Stomach (tissue), 4 donors: ENCODE data around the gene SLC35D2.

Experiments used
- POLR2AphosphoS5 ChIP-seq, 3 donors: sonication (generic); formaldehyde crosslinking; IDR thresholded peaks; one replicate each; pipeline ENCODE4 v1.6.1; 2016; ENCODE audit warnings: antibody characterized with exemption in 3 of 3
- TF ChIP-seq, protein P1 (sequence below), 7 experiments: fragments of 450-650 bp in 4 of 7; fragments of 200-600 bp in 3 of 7; sonication (generic) in 3 of 7; IDR thresholded peaks; one replicate each; pipeline ENCODE4 v1.5.1; 2016 to 2019; ENCODE audit warnings: antibody characterized with exemption in 7 of 7, control low read depth in 2 of 7, mild to moderate bottlenecking in 1 of 7

DNA sequence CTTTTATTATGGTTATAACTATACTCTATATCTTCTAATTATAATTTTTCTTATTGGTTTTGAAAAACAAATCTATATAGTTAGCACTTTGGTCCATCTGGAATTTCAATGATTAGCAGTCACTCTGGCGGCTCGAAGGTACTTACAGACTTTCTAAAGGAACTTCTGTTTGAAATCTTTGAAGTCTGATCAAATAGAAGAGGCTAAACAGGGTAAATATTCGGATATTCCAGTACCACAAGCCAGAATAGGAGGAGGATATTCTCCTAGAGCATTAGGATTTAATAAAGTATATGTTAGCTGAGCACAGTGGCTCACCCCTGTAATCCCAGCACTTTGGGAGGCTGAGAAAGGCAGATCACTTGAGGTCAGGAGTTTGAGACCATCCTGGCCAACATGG is 42.8 kb downstream of the SLC35D2 start:
- TF ChIP-seq, protein P1, sequence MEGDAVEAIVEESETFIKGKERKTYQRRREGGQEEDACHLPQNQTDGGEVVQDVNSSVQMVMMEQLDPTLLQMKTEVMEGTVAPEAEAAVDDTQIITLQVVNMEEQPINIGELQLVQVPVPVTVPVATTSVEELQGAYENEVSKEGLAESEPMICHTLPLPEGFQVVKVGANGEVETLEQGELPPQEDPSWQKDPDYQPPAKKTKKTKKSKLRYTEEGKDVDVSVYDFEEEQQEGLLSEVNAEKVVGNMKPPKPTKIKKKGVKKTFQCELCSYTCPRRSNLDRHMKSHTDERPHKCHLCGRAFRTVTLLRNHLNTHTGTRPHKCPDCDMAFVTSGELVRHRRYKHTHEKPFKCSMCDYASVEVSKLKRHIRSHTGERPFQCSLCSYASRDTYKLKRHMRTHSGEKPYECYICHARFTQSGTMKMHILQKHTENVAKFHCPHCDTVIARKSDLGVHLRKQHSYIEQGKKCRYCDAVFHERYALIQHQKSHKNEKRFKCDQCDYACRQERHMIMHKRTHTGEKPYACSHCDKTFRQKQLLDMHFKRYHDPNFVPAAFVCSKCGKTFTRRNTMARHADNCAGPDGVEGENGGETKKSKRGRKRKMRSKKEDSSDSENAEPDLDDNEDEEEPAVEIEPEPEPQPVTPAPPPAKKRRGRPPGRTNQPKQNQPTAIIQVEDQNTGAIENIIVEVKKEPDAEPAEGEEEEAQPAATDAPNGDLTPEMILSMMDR (IDR thresholded peaks at IDR 0.05), result no peak
- TF ChIP-seq POLR2AphosphoS5 (IDR thresholded peaks at IDR 0.05), result no peak
